Umbilical cord (tissue), 2 donors: ENCODE data around the gene VWA1. TPM values are rescaled to one million over a fixed set of nuclear protein-coding genes. Genes with fewer than 3 reads are reported as not detected.
"Not testable (repeated sequence)": the region's sequence is repeated elsewhere in the genome, so short reads cannot be mapped to it uniquely, and the experiment has no call there.

Experiments used
- DNase-seq: peaks from one replicate; pipeline ENCODE4 v3.0.0-alpha.2; 2015; ENCODE audit warnings: low spot score
- total RNA-seq: library from RNA; depleted of rRNA; stranded (reverse); fragments of >200 nt; gene quantifications from one replicate; pipeline ENCODE4 v1.2.3, GENCODE V29; 2014; ENCODE audit warnings: low replicate concordance; ENCODE audit not compliant: insufficient read depth

The VWA1 gene
- total RNA-seq, 1 donor from 2014 or later: 58.7 TPM

GRCh38 chr1:1422465-1423244, 12.8 kb upstream of the VWA1 start:
- peak; percentile 45 for DNase-seq

GRCh38 chr1:1423245-1423597, 12.3 kb upstream of the VWA1 start:
- DNase-seq: no peak

GRCh38 chr1:1424707-1425106, 10.8 kb upstream of the VWA1 start:
- no peak for DNase-seq

GRCh38 chr1:1425426-1425752, 10.1 kb upstream of the VWA1 start:
- DNase-seq: no peak

- DNase-seq: no peak
These were observed 9.6 kb upstream of the VWA1 start for GRCh38 chr1:1425753-1426495.

- DNase-seq: no peak
These were observed 8.9 kb upstream of the VWA1 start for GRCh38 chr1:1426496-1427105.

GRCh38 chr1:1427106-1427819, 8.2 kb upstream of the VWA1 start:
- peak; percentile 80 for DNase-seq

GRCh38 chr1:1427820-1428148, 7.7 kb upstream of the VWA1 start:
- DNase-seq: no peak

GRCh38 chr1:1428174-1428573, 7.3 kb upstream of the VWA1 start:
- DNase-seq: no peak

- not testable (repeated sequence) for DNase-seq
These were observed 6.5 kb upstream of the VWA1 start for GRCh38 chr1:1428967-1429366.

GRCh38 chr1:1429671-1430073, 5.8 kb upstream of the VWA1 start:
- DNase-seq: no peak

GRCh38 chr1:1430114-1430982, 5.1 kb upstream of the VWA1 start:
- DNase-seq: peak; percentile 79

- DNase-seq: no peak
These were observed 4.3 kb upstream of the VWA1 start for GRCh38 chr1:1430992-1431844.

GRCh38 chr1:1431845-1432273, 3.6 kb upstream of the VWA1 start:
- peak; percentile 74 for DNase-seq

GRCh38 chr1:1432274-1432950, 3.1 kb upstream of the VWA1 start:
- DNase-seq: peak; percentile 34

GRCh38 chr1:1432951-1433803, 2.3 kb upstream of the VWA1 start:
- peak; percentile 63 for DNase-seq

GRCh38 chr1:1433804-1434130, 1.7 kb upstream of the VWA1 start:
- DNase-seq: peak; percentile 59

GRCh38 chr1:1434131-1434823, 1.2 kb upstream of the VWA1 start:
- DNase-seq: peak; percentile 63

GRCh38 chr1:1434824-1435105, 725 bp upstream of the VWA1 start:
- no peak for DNase-seq
